ENCODE results near the gene ABHD12B. TPM values are rescaled to one million over a fixed set of nuclear protein-coding genes. Genes with fewer than 3 reads are reported as not detected.
A peak's percentile ranks its signal among the peaks of the same experiment; 100 is the strongest.

Gene ABHD12B
- total RNA-seq, 4 donors from 2014 or later: 0.32 to 7.9 (median 2.5) TPM; not detected in 1

- Histone ChIP-seq H3K4me3 (peak overlapping the region in 1 of 4 donors; percentile 57), H3K4me1 (peaks cover 0 to 10% (median 9%) of the 10 kb centered on the region in 4 donors), H3K36me3 (no peaks in the 10 kb centered on the region), H3K27ac (peak overlapping the region in 3 of 4 donors; percentile 8 to 58 (median 34)), H3K27me3 (no peaks in the 10 kb centered on the region), H3K9me3 (no peaks in the 10 kb centered on the region)
- intact Hi-C loops (cut with DNase I; ENCODE audit: low total_unique reads): no loop called here
- no peak for DNase-seq
- WGBS, 2 donors (ENCODE audit: low coverage in 1 of 2): 31% methylated on average over 1 of the region's 1 CpG; no CpG with 5 or more reads in 1 of the 2 donors
- in situ Hi-C loops (cut with MboI; ENCODE audit: low pct_ligation_motif_present in 1 of 4, low pct_unique_long_range_greater_than_20kb in 1 of 4, low sequenced_read_pairs in 3 of 4): loop anchor here in 1 of 4 donors (10.0 kb wide), 1 partner anchor 74 kb away; no protein-coding TSS in a partner anchor
- no peak for TF ChIP-seq CTCF (IDR thresholded peaks at IDR 0.05)
- TF ChIP-seq EP300 (IDR thresholded peaks at IDR 0.05; ENCODE audit: low read depth): no peak
- no peak for TF ChIP-seq POLR2A (IDR thresholded peaks at IDR 0.05)
- TF ChIP-seq POLR2AphosphoS5 (IDR thresholded peaks at IDR 0.05): no peak
Measured at GRCh38 chr14:50859296-50859624, 12.6 kb upstream of the ABHD12B start.

- 0 to 1% methylated on average over 3 to 6 of the region's 6 CpGs for WGBS, 2 donors (ENCODE audit: low coverage in 1 of 2)
- in situ Hi-C loops (cut with MboI; ENCODE audit: low pct_ligation_motif_present in 1 of 4, low pct_unique_long_range_greater_than_20kb in 1 of 4, low sequenced_read_pairs in 3 of 4) (no loop called here), intact Hi-C loops (cut with DNase I; ENCODE audit: low total_unique reads) (no loop called here)
- peaks cover 0 to 10% (median 9%) of the 10 kb centered on the region in 4 donors for H3K4me1 ChIP-seq
- no peaks in the 10 kb centered on the region for H3K27me3 ChIP-seq
- H3K9me3 ChIP-seq: no peaks in the 10 kb centered on the region
- TF ChIP-seq CTCF (IDR thresholded peaks at IDR 0.05): peak; percentile 45 to 80 (median 72)
- no peak for TF ChIP-seq POLR2A (IDR thresholded peaks at IDR 0.05)
- peak overlapping the region; percentile 3 to 57 (median 32) for H3K4me3 ChIP-seq
- DNase-seq: peak; percentile 88
- no peaks in the 10 kb centered on the region for H3K36me3 ChIP-seq
- H3K27ac ChIP-seq: peak overlapping the region; percentile 52 to 63 (median 56)
Measured at GRCh38 chr14:50860478-50861086, 11.3 kb upstream of the ABHD12B start.

- 72 to 89% methylated on average over 3 to 4 of the region's 4 CpGs for WGBS, 2 donors (ENCODE audit: low coverage in 1 of 2)
- no peak for DNase-seq
- TF ChIP-seq EP300 (IDR thresholded peaks at IDR 0.05; ENCODE audit: low read depth) (no peak), POLR2AphosphoS5 (IDR thresholded peaks at IDR 0.05) (no peak), CTCF (IDR thresholded peaks at IDR 0.05) (no peak), POLR2A (IDR thresholded peaks at IDR 0.05) (no peak)
- H3K27me3 ChIP-seq: no peaks in the 10 kb centered on the region
- H3K36me3 ChIP-seq: no peaks in the 10 kb centered on the region
- in situ Hi-C loops (cut with MboI; ENCODE audit: low pct_ligation_motif_present in 1 of 4, low pct_unique_long_range_greater_than_20kb in 1 of 4, low sequenced_read_pairs in 3 of 4): no loop called here
- H3K4me3 ChIP-seq: no peak overlapping the region
- intact Hi-C loops (cut with DNase I; ENCODE audit: low total_unique reads): no loop called here
- no peak overlapping the region for H3K27ac ChIP-seq
- H3K9me3 ChIP-seq: no peaks in the 10 kb centered on the region
- peaks cover 0 to 10% (median 9%) of the 10 kb centered on the region in 4 donors for H3K4me1 ChIP-seq
Measured at GRCh38 chr14:50862036-50862570, 9.8 kb upstream of the ABHD12B start.

GRCh38 chr14:50864237-50864636, 7.6 kb upstream of the ABHD12B start:
- intact Hi-C loops (cut with DNase I; ENCODE audit: low total_unique reads): no loop called here
- H3K27me3 ChIP-seq: no peaks in the 10 kb centered on the region
- no peaks in the 10 kb centered on the region for H3K36me3 ChIP-seq

More at GRCh38 chr14:50864237-50864636, 7.6 kb upstream of the ABHD12B start:
- TF ChIP-seq CTCF (IDR thresholded peaks at IDR 0.05) (no peak), POLR2A (IDR thresholded peaks at IDR 0.05) (no peak), EP300 (IDR thresholded peaks at IDR 0.05; ENCODE audit: low read depth) (no peak), POLR2AphosphoS5 (IDR thresholded peaks at IDR 0.05) (no peak)
- Histone ChIP-seq H3K9me3 (no peaks in the 10 kb centered on the region), H3K4me3 (no peak overlapping the region), H3K27ac (no peak overlapping the region), H3K4me1 (peaks cover 0 to 10% (median 8%) of the 10 kb centered on the region in 4 donors)
- in situ Hi-C loops (cut with MboI; ENCODE audit: low pct_ligation_motif_present in 1 of 4, low pct_unique_long_range_greater_than_20kb in 1 of 4, low sequenced_read_pairs in 3 of 4): no loop called here
- no peak for DNase-seq
